ENCODE measurements around the gene DAZL.

Gene DAZL

GRCh38 chr3:16604433-16604832 lies 790 bp downstream of the DAZL start:
- Histone ChIP-seq H3K27me3 (ENCODE audit: control insufficient read depth in 3 of 3, insufficient read depth in 3 of 3, low read depth in 1 of 3, low read length in 3 of 3) (no peaks in the 10 kb centered on the region), H3K4me1 (ENCODE audit: control insufficient read depth in 2 of 2, insufficient read depth in 1 of 2, low read depth in 1 of 2, low read length in 2 of 2) (no peaks in the 10 kb centered on the region), H4K91ac (ENCODE audit: low read depth, low read length, poor library complexity) (no peak overlapping the region), H2BK5ac (ENCODE audit: low read length) (no peak overlapping the region), H3K9ac (ENCODE audit: low read depth, low read length, poor library complexity) (no peak overlapping the region), H3K79me1 (ENCODE audit: low read depth, low read length) (no peaks in the 10 kb centered on the region), H2BK120ac (ENCODE audit: low read depth, low read length) (no peak overlapping the region), H3K23ac (ENCODE audit: low read depth, low read length, poor library complexity) (no peak overlapping the region), H2AK5ac (ENCODE audit: low read depth, low read length) (no peak overlapping the region), H3K4me3 (ENCODE audit: low read length in 2 of 2) (no peak overlapping the region), H3K4me2 (ENCODE audit: insufficient read depth, low read length, poor library complexity, severe bottlenecking) (no peak overlapping the region), H3K27ac (replicated peaks; ENCODE audit: low read length) (no peak overlapping the region), H3K4ac (ENCODE audit: low read length) (no peak overlapping the region), H3K18ac (ENCODE audit: low read length) (no peak overlapping the region), H3K36me3 (replicated peaks in 1 of 2; ENCODE audit: control insufficient read depth in 2 of 2, insufficient read depth in 2 of 2, low read length in 2 of 2) (peaks cover 0 to 1% of the 10 kb centered on the region in 2 donors), H2BK15ac (ENCODE audit: low read length) (no peak overlapping the region), H2BK12ac (ENCODE audit: low read length) (no peak overlapping the region), H3K9me3 (replicated peaks in 1 of 2; ENCODE audit: control insufficient read depth in 2 of 2, insufficient read depth in 1 of 2, low read depth in 1 of 2, low read length in 2 of 2) (peaks cover 0 to 5% of the 10 kb centered on the region in 2 donors), H4K8ac (ENCODE audit: low read depth, low read length) (no peak overlapping the region), H3K14ac (ENCODE audit: low read length) (peak overlapping the region; percentile 38), H2AFZ (ENCODE audit: low read length) (no peak overlapping the region)
- no peak for DNase-seq (ENCODE audit: low spot score)
- WGBS, 2 donors (ENCODE audit: extremely low coverage in 2 of 2, insufficient read length in 2 of 2, insufficient replicate concordance in 1 of 2) = no CpG with 5 or more reads among the region's 33 CpGs

DNA sequence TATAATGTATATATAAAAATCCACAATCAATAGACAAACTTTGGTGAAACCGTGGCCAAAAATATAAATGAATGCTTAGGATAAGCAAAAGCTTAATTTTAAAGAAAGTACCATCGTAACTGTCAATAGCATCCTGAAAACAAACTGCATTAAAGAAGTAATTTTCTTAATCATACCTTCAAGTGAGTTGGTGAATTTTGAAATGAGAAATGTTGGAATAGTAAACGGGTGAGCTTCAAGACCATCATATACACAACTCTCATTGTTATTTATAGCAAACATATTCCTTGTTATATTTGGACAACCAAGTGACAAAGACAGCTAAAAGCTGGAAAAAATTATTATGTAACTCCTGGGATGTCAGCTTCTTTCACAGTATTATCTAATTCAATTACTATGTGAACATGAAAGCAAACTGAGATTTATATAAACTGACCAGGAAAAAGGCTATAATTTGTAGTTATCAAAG lies 3.7 kb downstream of the DAZL start:
- no peak overlapping the region for H2AFZ ChIP-seq (ENCODE audit: low read length)
- H3K36me3 ChIP-seq (replicated peaks in 1 of 2; ENCODE audit: control insufficient read depth in 2 of 2, insufficient read depth in 2 of 2, low read length in 2 of 2) = peaks cover 0 to 1% of the 10 kb centered on the region in 2 donors
- H3K79me1 ChIP-seq (ENCODE audit: low read depth, low read length) = no peaks in the 10 kb centered on the region
- no peak overlapping the region for H2BK12ac ChIP-seq (ENCODE audit: low read length)
- H3K27ac ChIP-seq (replicated peaks; ENCODE audit: low read length) = no peak overlapping the region
- H2AK5ac ChIP-seq (ENCODE audit: low read depth, low read length) = no peak overlapping the region
- H2BK120ac ChIP-seq (ENCODE audit: low read depth, low read length) = no peak overlapping the region
- DNase-seq (ENCODE audit: low spot score) = no peak
- no peak overlapping the region for H3K4me3 ChIP-seq (ENCODE audit: low read length in 2 of 2)
- H3K14ac ChIP-seq (ENCODE audit: low read length) = no peak overlapping the region
- no peak overlapping the region for H4K8ac ChIP-seq (ENCODE audit: low read depth, low read length)
- H3K4me2 ChIP-seq (ENCODE audit: insufficient read depth, low read length, poor library complexity, severe bottlenecking) = no peak overlapping the region
- no peak overlapping the region for H2BK5ac ChIP-seq (ENCODE audit: low read length)
- no peaks in the 10 kb centered on the region for H3K27me3 ChIP-seq (ENCODE audit: control insufficient read depth in 3 of 3, insufficient read depth in 3 of 3, low read depth in 1 of 3, low read length in 3 of 3)
- WGBS, 2 donors (ENCODE audit: extremely low coverage in 2 of 2, insufficient read length in 2 of 2, insufficient replicate concordance in 1 of 2) = no CpG with 5 or more reads among the region's 3 CpGs
- no peak overlapping the region for H4K91ac ChIP-seq (ENCODE audit: low read depth, low read length, poor library complexity)
- H3K23ac ChIP-seq (ENCODE audit: low read depth, low read length, poor library complexity) = no peak overlapping the region
- H3K9ac ChIP-seq (ENCODE audit: low read depth, low read length, poor library complexity) = no peak overlapping the region
- no peak overlapping the region for H2BK15ac ChIP-seq (ENCODE audit: low read length)
- peaks cover 0 to 5% of the 10 kb centered on the region in 2 donors for H3K9me3 ChIP-seq (replicated peaks in 1 of 2; ENCODE audit: control insufficient read depth in 2 of 2, insufficient read depth in 1 of 2, low read depth in 1 of 2, low read length in 2 of 2)
- no peak overlapping the region for H3K4ac ChIP-seq (ENCODE audit: low read length)
- no peak overlapping the region for H3K18ac ChIP-seq (ENCODE audit: low read length)
- H3K4me1 ChIP-seq (ENCODE audit: control insufficient read depth in 2 of 2, insufficient read depth in 1 of 2, low read depth in 1 of 2, low read length in 2 of 2) = no peaks in the 10 kb centered on the region

GRCh38 chr3:16600780-16601536 lies 4.3 kb downstream of the DAZL start:
- Histone ChIP-seq H3K27ac (replicated peaks; ENCODE audit: low read length) (no peak overlapping the region), H3K4me3 (ENCODE audit: low read length in 2 of 2) (no peak overlapping the region), H3K9me3 (replicated peaks in 1 of 2; ENCODE audit: control insufficient read depth in 2 of 2, insufficient read depth in 1 of 2, low read depth in 1 of 2, low read length in 2 of 2) (peaks cover 0 to 5% of the 10 kb centered on the region in 2 donors), H3K27me3 (ENCODE audit: control insufficient read depth in 3 of 3, insufficient read depth in 3 of 3, low read depth in 1 of 3, low read length in 3 of 3) (no peaks in the 10 kb centered on the region), H3K4me2 (ENCODE audit: insufficient read depth, low read length, poor library complexity, severe bottlenecking) (no peak overlapping the region), H2AFZ (ENCODE audit: low read length) (no peak overlapping the region), H3K4ac (ENCODE audit: low read length) (no peak overlapping the region), H3K14ac (ENCODE audit: low read length) (no peak overlapping the region), H2BK15ac (ENCODE audit: low read length) (no peak overlapping the region), H2BK12ac (ENCODE audit: low read length) (no peak overlapping the region), H3K23ac (ENCODE audit: low read depth, low read length, poor library complexity) (no peak overlapping the region), H3K4me1 (ENCODE audit: control insufficient read depth in 2 of 2, insufficient read depth in 1 of 2, low read depth in 1 of 2, low read length in 2 of 2) (no peaks in the 10 kb centered on the region), H2BK120ac (ENCODE audit: low read depth, low read length) (no peak overlapping the region), H3K18ac (ENCODE audit: low read length) (no peak overlapping the region), H3K79me1 (ENCODE audit: low read depth, low read length) (no peaks in the 10 kb centered on the region), H2AK5ac (ENCODE audit: low read depth, low read length) (no peak overlapping the region), H2BK5ac (ENCODE audit: low read length) (no peak overlapping the region), H3K36me3 (replicated peaks in 1 of 2; ENCODE audit: control insufficient read depth in 2 of 2, insufficient read depth in 2 of 2, low read length in 2 of 2) (peaks cover 0 to 1% of the 10 kb centered on the region in 2 donors), H3K9ac (ENCODE audit: low read depth, low read length, poor library complexity) (no peak overlapping the region), H4K91ac (ENCODE audit: low read depth, low read length, poor library complexity) (no peak overlapping the region), H4K8ac (ENCODE audit: low read depth, low read length) (no peak overlapping the region)
- no CpG with 5 or more reads among the region's 7 CpGs for WGBS, 2 donors (ENCODE audit: extremely low coverage in 2 of 2, insufficient read length in 2 of 2, insufficient replicate concordance in 1 of 2)
- DNase-seq (ENCODE audit: low spot score) = peak; percentile 75

- Histone ChIP-seq H3K27me3 (ENCODE audit: control insufficient read depth in 3 of 3, insufficient read depth in 3 of 3, low read depth in 1 of 3, low read length in 3 of 3) (no peaks in the 10 kb centered on the region), H3K9me3 (replicated peaks in 1 of 2; ENCODE audit: control insufficient read depth in 2 of 2, insufficient read depth in 1 of 2, low read depth in 1 of 2, low read length in 2 of 2) (peaks cover 0 to 2% of the 10 kb centered on the region in 2 donors)
Observed at GRCh38 chr3:16599694-16600093, 5.5 kb downstream of the DAZL start.

More at GRCh38 chr3:16599694-16600093, 5.5 kb downstream of the DAZL start:
- no peak overlapping the region for H3K14ac ChIP-seq (ENCODE audit: low read length)
- H3K36me3 ChIP-seq (replicated peaks in 1 of 2; ENCODE audit: control insufficient read depth in 2 of 2, insufficient read depth in 2 of 2, low read length in 2 of 2) = peaks cover 0 to 1% of the 10 kb centered on the region in 2 donors
- H3K4ac ChIP-seq (ENCODE audit: low read length) = no peak overlapping the region
- H3K4me2 ChIP-seq (ENCODE audit: insufficient read depth, low read length, poor library complexity, severe bottlenecking) = no peak overlapping the region
- H3K18ac ChIP-seq (ENCODE audit: low read length) = no peak overlapping the region
- H2BK120ac ChIP-seq (ENCODE audit: low read depth, low read length) = no peak overlapping the region
- H3K79me1 ChIP-seq (ENCODE audit: low read depth, low read length) = no peaks in the 10 kb centered on the region
- H2BK15ac ChIP-seq (ENCODE audit: low read length) = no peak overlapping the region
- H3K23ac ChIP-seq (ENCODE audit: low read depth, low read length, poor library complexity) = no peak overlapping the region
- no peak for DNase-seq (ENCODE audit: low spot score)
- no peak overlapping the region for H2BK5ac ChIP-seq (ENCODE audit: low read length)
- no peaks in the 10 kb centered on the region for H3K4me1 ChIP-seq (ENCODE audit: control insufficient read depth in 2 of 2, insufficient read depth in 1 of 2, low read depth in 1 of 2, low read length in 2 of 2)
- no peak overlapping the region for H2BK12ac ChIP-seq (ENCODE audit: low read length)
- H2AFZ ChIP-seq (ENCODE audit: low read length) = no peak overlapping the region
- no peak overlapping the region for H3K27ac ChIP-seq (replicated peaks; ENCODE audit: low read length)
- H2AK5ac ChIP-seq (ENCODE audit: low read depth, low read length) = no peak overlapping the region
- H4K8ac ChIP-seq (ENCODE audit: low read depth, low read length) = no peak overlapping the region
- no peak overlapping the region for H3K4me3 ChIP-seq (ENCODE audit: low read length in 2 of 2)
- no peak overlapping the region for H3K9ac ChIP-seq (ENCODE audit: low read depth, low read length, poor library complexity)
- no peak overlapping the region for H4K91ac ChIP-seq (ENCODE audit: low read depth, low read length, poor library complexity)
- no CpG with 5 or more reads among the region's 3 CpGs for WGBS, 2 donors (ENCODE audit: extremely low coverage in 2 of 2, insufficient read length in 2 of 2, insufficient replicate concordance in 1 of 2)

All from neuronal stem cell (in vitro differentiated cells).